ENCODE results near the gene ALDH3B2.
"Not testable (repeated sequence)": the region's sequence is repeated elsewhere in the genome, so short reads cannot be mapped to it uniquely, and the experiment has no call there.

The ALDH3B2 gene

GRCh38 chr11:67642173-67643120 lies 32.0 kb downstream of the ALDH3B2 start:
- H3K27me3 ChIP-seq (ENCODE audit: control insufficient read depth in 2 of 2, insufficient read depth in 2 of 2, low read length in 2 of 2): no peaks in the 10 kb centered on the region
- H3K4me3 ChIP-seq (ENCODE audit: low read length in 2 of 2): no peak overlapping the region
- no peaks in the 10 kb centered on the region for H3K9me3 ChIP-seq (ENCODE audit: control insufficient read depth in 2 of 2, low read length in 2 of 2)

GRCh38 chr11:67641338-67642172 lies 32.9 kb downstream of the ALDH3B2 start:
- no peak overlapping the region for H3K27ac ChIP-seq (ENCODE audit: low read depth in 2 of 2, low read length in 2 of 2)
- H3K4me3 ChIP-seq (ENCODE audit: low read length in 2 of 2): no peak overlapping the region
- H3K36me3 ChIP-seq (ENCODE audit: control insufficient read depth in 2 of 2, insufficient read depth in 2 of 2, low read length in 2 of 2): no peaks in the 10 kb centered on the region
- H3K4me1 ChIP-seq (ENCODE audit: control insufficient read depth in 2 of 2, insufficient read depth in 2 of 2, low read length in 2 of 2): peaks cover 10 to 14% of the 10 kb centered on the region in 2 donors
- H3K9me3 ChIP-seq (ENCODE audit: control insufficient read depth in 2 of 2, low read length in 2 of 2): no peaks in the 10 kb centered on the region
- H3K9ac ChIP-seq (ENCODE audit: low read depth in 1 of 2, low read length in 2 of 2): no peak overlapping the region
- H3K27me3 ChIP-seq (ENCODE audit: control insufficient read depth in 2 of 2, insufficient read depth in 2 of 2, low read length in 2 of 2): no peaks in the 10 kb centered on the region

More at GRCh38 chr11:67642173-67643120, 32.0 kb downstream of the ALDH3B2 start:
- Histone ChIP-seq H3K9ac (ENCODE audit: low read depth in 1 of 2, low read length in 2 of 2) (no peak overlapping the region), H3K27ac (ENCODE audit: low read depth in 2 of 2, low read length in 2 of 2) (no peak overlapping the region), H3K36me3 (ENCODE audit: control insufficient read depth in 2 of 2, insufficient read depth in 2 of 2, low read length in 2 of 2) (no peaks in the 10 kb centered on the region), H3K4me1 (ENCODE audit: control insufficient read depth in 2 of 2, insufficient read depth in 2 of 2, low read length in 2 of 2) (peaks cover 19 to 22% of the 10 kb centered on the region in 2 donors)

- Histone ChIP-seq H3K4me3 (ENCODE audit: low read length in 2 of 2) (no peak overlapping the region), H3K27ac (ENCODE audit: low read depth in 2 of 2, low read length in 2 of 2) (no peak overlapping the region), H3K36me3 (ENCODE audit: control insufficient read depth in 2 of 2, insufficient read depth in 2 of 2, low read length in 2 of 2) (no peaks in the 10 kb centered on the region), H3K9me3 (ENCODE audit: control insufficient read depth in 2 of 2, low read length in 2 of 2) (no peaks in the 10 kb centered on the region), H3K4me1 (ENCODE audit: control insufficient read depth in 2 of 2, insufficient read depth in 2 of 2, low read length in 2 of 2) (peaks cover 3 to 7% of the 10 kb centered on the region in 2 donors), H3K27me3 (ENCODE audit: control insufficient read depth in 2 of 2, insufficient read depth in 2 of 2, low read length in 2 of 2) (no peaks in the 10 kb centered on the region), H3K9ac (ENCODE audit: low read depth in 1 of 2, low read length in 2 of 2) (no peak overlapping the region)
These were observed 33.6 kb downstream of the ALDH3B2 start for GRCh38 chr11:67640758-67641337.

- Histone ChIP-seq H3K9me3 (ENCODE audit: control insufficient read depth in 2 of 2, low read length in 2 of 2) (no peaks in the 10 kb centered on the region), H3K4me3 (ENCODE audit: low read length in 2 of 2) (no peak overlapping the region), H3K27ac (ENCODE audit: low read depth in 2 of 2, low read length in 2 of 2) (no peak overlapping the region), H3K9ac (ENCODE audit: low read depth in 1 of 2, low read length in 2 of 2) (no peak overlapping the region), H3K36me3 (ENCODE audit: control insufficient read depth in 2 of 2, insufficient read depth in 2 of 2, low read length in 2 of 2) (no peaks in the 10 kb centered on the region), H3K4me1 (ENCODE audit: control insufficient read depth in 2 of 2, insufficient read depth in 2 of 2, low read length in 2 of 2) (peaks cover 4 to 5% of the 10 kb centered on the region in 2 donors), H3K27me3 (ENCODE audit: control insufficient read depth in 2 of 2, insufficient read depth in 2 of 2, low read length in 2 of 2) (no peaks in the 10 kb centered on the region)
These were observed 34.2 kb downstream of the ALDH3B2 start for GRCh38 chr11:67640021-67640757.

DNA sequence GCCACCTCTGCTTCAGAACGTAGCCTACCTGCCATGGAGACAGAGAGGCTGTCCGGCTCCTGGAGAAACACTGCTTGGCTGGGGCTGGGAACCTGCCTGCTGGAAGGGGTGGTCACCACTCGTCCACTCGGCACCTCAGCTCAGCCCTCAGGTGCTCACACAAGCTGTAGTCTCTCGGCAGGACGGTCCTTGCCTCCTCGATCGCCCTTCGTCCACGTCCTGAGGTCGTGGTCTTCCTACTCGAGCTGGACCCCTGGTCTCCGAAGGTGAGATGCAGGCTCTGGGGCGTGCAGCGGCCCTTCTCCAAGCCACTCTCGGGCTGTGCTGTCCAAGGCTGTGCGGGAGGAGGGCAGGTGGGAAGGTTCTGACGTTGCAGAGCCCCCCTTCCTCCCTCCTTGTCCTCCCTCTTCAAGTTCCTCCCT lies 35.0 kb downstream of the ALDH3B2 start, which contains the start of gene TBX10:
TBX10 (minus strand) TSS at position 326 of the 422 bp plus-strand sequence; CDS start at position 35, 291 bp downstream.
- Histone ChIP-seq H3K4me1 (ENCODE audit: control insufficient read depth in 2 of 2, insufficient read depth in 2 of 2, low read length in 2 of 2) (peaks cover 5 to 11% of the 10 kb centered on the region in 2 donors), H3K9me3 (ENCODE audit: control insufficient read depth in 2 of 2, low read length in 2 of 2) (no peaks in the 10 kb centered on the region), H3K9ac (ENCODE audit: low read depth in 1 of 2, low read length in 2 of 2) (no peak within 1 kb of the TSS), H3K27me3 (ENCODE audit: control insufficient read depth in 2 of 2, insufficient read depth in 2 of 2, low read length in 2 of 2) (no peaks in the 10 kb centered on the region), H3K27ac (ENCODE audit: low read depth in 2 of 2, low read length in 2 of 2) (no peak within 1 kb of the TSS), H3K36me3 (ENCODE audit: control insufficient read depth in 2 of 2, insufficient read depth in 2 of 2, low read length in 2 of 2) (no peaks in the 10 kb centered on the region), H3K4me3 (ENCODE audit: low read length in 2 of 2) (no peak within 1 kb of the TSS)

DNA sequence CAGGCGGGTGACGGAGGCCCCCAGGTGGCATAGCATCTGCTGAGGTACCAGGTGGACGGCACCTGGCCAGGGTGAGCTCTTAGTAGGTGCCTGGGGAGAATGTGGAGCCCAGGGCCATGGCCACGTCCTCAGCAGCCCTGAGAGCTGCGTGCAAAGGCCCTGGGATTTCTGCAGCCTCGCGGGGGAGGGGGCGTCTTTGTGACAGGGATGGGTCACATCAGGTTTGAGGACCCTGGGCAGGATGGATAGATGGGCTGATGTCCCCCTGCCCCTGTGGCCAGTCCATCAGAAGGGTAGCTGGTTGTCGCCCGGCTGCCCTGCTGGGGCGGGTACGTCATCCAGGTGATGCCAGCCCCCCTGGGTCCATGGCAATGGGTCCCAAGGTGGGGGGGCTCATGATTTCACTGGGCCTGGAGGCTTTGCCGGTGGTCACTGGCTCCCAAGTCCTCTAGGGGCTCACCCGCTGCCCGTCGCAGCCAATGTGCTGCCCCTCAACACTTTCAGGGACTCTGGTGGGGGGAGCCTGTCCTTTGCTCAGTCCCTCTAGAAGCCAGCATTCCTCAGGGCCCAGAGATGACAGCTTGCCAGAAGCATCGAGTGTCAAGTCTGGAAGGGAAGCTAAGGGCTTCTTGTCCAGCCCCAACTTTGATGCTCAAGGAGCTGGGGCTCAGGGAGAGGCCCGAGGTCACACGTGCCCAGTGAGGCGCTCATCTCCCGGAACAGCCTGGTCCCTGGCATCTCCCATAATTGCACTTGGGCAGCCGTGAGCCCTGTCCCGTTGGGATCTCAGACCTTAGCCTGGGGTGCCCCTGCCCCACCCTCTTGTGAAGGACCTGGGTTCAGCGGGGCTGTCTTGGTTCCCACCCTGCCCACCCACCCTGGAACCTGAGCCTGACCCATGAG lies 35.6 kb downstream of the ALDH3B2 start:
- Histone ChIP-seq H3K9ac (ENCODE audit: low read depth in 1 of 2, low read length in 2 of 2) (no peak overlapping the region), H3K36me3 (ENCODE audit: control insufficient read depth in 2 of 2, insufficient read depth in 2 of 2, low read length in 2 of 2) (no peaks in the 10 kb centered on the region), H3K4me3 (ENCODE audit: low read length in 2 of 2) (no peak overlapping the region), H3K27ac (ENCODE audit: low read depth in 2 of 2, low read length in 2 of 2) (no peak overlapping the region), H3K4me1 (ENCODE audit: control insufficient read depth in 2 of 2, insufficient read depth in 2 of 2, low read length in 2 of 2) (peaks cover 8 to 17% of the 10 kb centered on the region in 2 donors), H3K27me3 (ENCODE audit: control insufficient read depth in 2 of 2, insufficient read depth in 2 of 2, low read length in 2 of 2) (no peaks in the 10 kb centered on the region), H3K9me3 (ENCODE audit: control insufficient read depth in 2 of 2, low read length in 2 of 2) (no peaks in the 10 kb centered on the region)

DNA sequence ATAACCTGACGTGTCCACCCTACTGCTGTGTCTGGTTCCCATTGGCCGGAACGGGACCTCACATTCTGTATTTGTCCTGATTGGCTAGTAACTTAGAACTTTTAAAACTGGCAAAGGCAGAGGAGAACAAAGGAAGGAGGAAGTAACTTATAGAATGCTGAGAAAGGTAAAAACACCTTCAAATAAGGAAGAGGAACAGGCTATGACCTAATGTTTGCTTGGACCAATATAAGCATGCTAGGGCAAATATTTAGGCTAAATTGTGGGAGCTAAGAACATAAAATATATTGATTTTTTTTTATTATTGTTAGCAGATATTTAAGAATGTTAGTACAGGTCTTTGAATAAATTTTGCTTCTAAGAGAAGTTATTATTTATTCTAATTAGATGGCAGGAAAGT lies 37.0 kb downstream of the ALDH3B2 start:
- Histone ChIP-seq H3K27ac (ENCODE audit: low read depth in 2 of 2, low read length in 2 of 2) (peak overlapping the region in 1 of 2 donors; percentile 61), H3K4me1 (ENCODE audit: control insufficient read depth in 2 of 2, insufficient read depth in 2 of 2, low read length in 2 of 2) (peaks cover 13 to 29% of the 10 kb centered on the region in 2 donors)
- H3K36me3 ChIP-seq (ENCODE audit: control insufficient read depth in 2 of 2, insufficient read depth in 2 of 2, low read length in 2 of 2); H3K27me3 ChIP-seq (ENCODE audit: control insufficient read depth in 2 of 2, insufficient read depth in 2 of 2, low read length in 2 of 2); H3K9ac ChIP-seq (ENCODE audit: low read depth in 1 of 2, low read length in 2 of 2); H3K9me3 ChIP-seq (ENCODE audit: control insufficient read depth in 2 of 2, low read length in 2 of 2); H3K4me3 ChIP-seq (ENCODE audit: low read length in 2 of 2): not testable (repeated sequence)

- Histone ChIP-seq H3K4me1 (ENCODE audit: control insufficient read depth in 2 of 2, insufficient read depth in 2 of 2, low read length in 2 of 2) (peaks cover 17 to 34% of the 10 kb centered on the region in 2 donors), H3K9me3 (ENCODE audit: control insufficient read depth in 2 of 2, low read length in 2 of 2) (no peaks in the 10 kb centered on the region), H3K27ac (ENCODE audit: low read depth in 2 of 2, low read length in 2 of 2) (peak overlapping the region in 1 of 2 donors; percentile 61), H3K9ac (ENCODE audit: low read depth in 1 of 2, low read length in 2 of 2) (no peak overlapping the region), H3K4me3 (ENCODE audit: low read length in 2 of 2) (no peak overlapping the region), H3K27me3 (ENCODE audit: control insufficient read depth in 2 of 2, insufficient read depth in 2 of 2, low read length in 2 of 2) (no peaks in the 10 kb centered on the region), H3K36me3 (ENCODE audit: control insufficient read depth in 2 of 2, insufficient read depth in 2 of 2, low read length in 2 of 2) (no peaks in the 10 kb centered on the region)
These were observed 37.5 kb downstream of the ALDH3B2 start for GRCh38 chr11:67636962-67637361.

DNA sequence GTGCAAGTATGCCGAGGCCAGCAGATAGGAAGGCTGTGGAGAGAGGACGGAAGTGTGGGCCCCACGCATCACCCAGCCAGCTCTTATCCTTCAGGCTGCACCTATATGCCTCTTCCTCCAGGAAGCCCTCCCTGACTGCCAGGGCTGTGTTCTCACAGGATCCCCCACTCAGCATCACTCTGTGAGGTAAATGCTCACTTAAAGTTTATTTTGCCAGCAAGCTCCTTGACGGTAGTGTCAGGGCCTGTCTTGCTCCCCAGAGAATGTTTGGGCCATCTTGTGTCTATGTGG lies 39.2 kb downstream of the ALDH3B2 start:
- H3K36me3 ChIP-seq (ENCODE audit: control insufficient read depth in 2 of 2, insufficient read depth in 2 of 2, low read length in 2 of 2): no peaks in the 10 kb centered on the region
- no peaks in the 10 kb centered on the region for H3K9me3 ChIP-seq (ENCODE audit: control insufficient read depth in 2 of 2, low read length in 2 of 2)
- no peaks in the 10 kb centered on the region for H3K27me3 ChIP-seq (ENCODE audit: control insufficient read depth in 2 of 2, insufficient read depth in 2 of 2, low read length in 2 of 2)
- H3K4me3 ChIP-seq (ENCODE audit: low read length in 2 of 2): no peak overlapping the region
- H3K9ac ChIP-seq (ENCODE audit: low read depth in 1 of 2, low read length in 2 of 2): peak overlapping the region in 1 of 2 donors; percentile 14
- peak overlapping the region; percentile 48 to 98 for H3K27ac ChIP-seq (ENCODE audit: low read depth in 2 of 2, low read length in 2 of 2)
- peaks cover 28 to 50% of the 10 kb centered on the region in 2 donors for H3K4me1 ChIP-seq (ENCODE audit: control insufficient read depth in 2 of 2, insufficient read depth in 2 of 2, low read length in 2 of 2)

Measured in mucosa of rectum (tissue), 2 donors.